GM10847 (cell line): ENCODE measurements around the gene SORCS2.

Experiments used
- POLR2A ChIP-seq: IDR thresholded peaks from 2 replicates; pipeline ENCODE4 v1.6.1; 2011; ENCODE audit not compliant: insufficient read length; ENCODE audit errors: extremely low read depth

The SORCS2 gene

DNA sequence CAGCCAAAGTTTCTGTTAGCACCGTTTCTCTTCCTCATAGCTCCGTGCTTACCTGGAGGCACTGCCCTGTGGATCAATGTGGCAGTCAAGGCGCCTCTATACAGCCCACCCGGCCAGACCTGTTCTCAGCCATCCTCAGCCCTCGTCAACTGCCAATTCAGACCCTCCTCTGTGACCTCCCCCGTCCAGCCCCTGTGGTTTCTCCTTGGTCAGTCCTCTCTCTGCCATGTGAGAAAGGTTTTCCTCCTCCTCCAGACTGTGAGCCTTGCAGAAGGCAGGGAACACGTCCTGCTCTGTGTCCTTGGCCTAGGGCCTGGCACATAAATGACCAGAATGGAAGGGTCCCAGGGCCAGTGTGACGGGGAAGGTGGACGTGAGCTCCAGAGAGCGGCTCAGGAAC is 417.0 kb downstream of the SORCS2 start:
- no peak for TF ChIP-seq POLR2A

DNA sequence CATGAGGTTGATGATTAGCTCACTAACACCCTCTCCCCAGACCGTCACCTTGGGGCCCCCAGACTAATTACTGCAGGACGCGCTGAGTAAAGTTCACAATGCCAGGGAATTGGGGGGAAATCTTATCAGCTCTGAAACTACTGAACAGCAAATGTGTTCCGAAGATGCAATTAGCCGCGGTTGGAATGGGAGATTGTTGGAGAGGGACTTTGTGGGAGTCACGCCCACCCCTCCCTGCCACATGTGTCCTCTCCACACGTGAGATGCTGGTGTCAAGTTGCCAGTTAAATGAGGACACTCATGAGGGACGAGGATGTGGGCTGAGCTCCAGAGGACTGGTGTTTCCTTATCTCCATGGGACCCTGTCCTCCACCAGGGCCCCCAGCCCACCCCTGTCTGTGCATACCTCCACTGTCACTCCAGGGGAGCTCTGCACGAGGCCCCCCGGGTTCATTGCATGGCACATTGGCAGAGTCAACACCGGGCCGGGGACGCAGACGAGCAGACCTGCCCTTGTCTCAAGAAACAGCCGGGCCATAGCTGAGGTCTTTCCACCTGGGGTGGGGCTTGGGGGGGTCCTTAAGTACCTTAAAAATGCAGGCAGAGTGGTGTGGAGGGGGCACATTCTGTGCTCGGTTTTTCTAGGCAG is 417.8 kb downstream of the SORCS2 start:
- no peak for TF ChIP-seq POLR2A

DNA sequence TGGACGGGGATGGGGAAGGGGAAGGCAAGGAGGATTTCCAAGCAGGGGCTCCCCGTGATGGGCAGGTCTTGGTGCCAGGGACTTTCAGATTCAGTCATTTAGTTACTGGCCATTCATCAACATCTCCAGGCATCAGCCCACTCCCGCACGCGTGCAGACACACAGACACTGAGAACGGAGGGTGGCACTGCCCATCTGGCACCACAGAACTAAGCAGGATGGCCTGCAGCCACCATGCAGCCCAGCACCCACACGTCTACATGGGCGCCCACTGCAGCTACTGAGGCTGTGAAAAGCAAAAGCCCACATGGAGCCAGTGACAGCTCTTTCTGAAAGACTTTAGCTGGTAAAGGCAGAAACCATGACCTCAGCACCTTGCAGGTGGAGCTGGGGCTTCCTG is 418.5 kb downstream of the SORCS2 start:
- no peak for TF ChIP-seq POLR2A

GRCh38 chr4:7612311-7612897 is 420.1 kb downstream of the SORCS2 start:
- TF ChIP-seq POLR2A = no peak

DNA sequence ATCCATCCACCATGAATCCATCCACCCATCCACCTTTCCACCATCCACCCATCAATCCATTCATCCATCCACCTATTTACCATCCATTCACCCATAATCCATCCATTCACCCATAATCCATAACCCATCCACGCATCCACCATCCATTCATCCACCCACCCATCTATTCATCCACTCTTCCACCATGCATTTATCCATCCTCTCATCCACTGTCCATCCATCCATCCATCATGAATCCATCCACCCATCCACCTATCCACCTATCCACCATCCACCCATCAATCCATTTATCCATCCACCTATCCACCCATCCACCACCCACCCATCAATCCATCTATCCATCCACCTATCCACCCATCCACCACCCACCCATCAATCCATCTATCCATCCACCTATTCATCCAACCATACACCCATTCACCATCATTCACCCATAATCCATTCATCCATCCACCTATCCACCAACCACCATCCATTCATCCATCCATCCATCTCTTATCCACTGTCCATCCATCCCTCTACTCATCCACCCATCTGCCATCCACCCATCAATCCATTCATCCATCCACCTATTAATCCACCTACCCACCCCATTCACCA is 422.1 kb downstream of the SORCS2 start:
- TF ChIP-seq POLR2A = no peak

GRCh38 chr4:7616193-7616592 is 423.9 kb downstream of the SORCS2 start:
- no peak for TF ChIP-seq POLR2A

- TF ChIP-seq POLR2A = no peak
Measured at GRCh38 chr4:7618361-7618760, 426.0 kb downstream of the SORCS2 start.

- no peak for TF ChIP-seq POLR2A
Measured at GRCh38 chr4:7620086-7620813, 427.9 kb downstream of the SORCS2 start.

DNA sequence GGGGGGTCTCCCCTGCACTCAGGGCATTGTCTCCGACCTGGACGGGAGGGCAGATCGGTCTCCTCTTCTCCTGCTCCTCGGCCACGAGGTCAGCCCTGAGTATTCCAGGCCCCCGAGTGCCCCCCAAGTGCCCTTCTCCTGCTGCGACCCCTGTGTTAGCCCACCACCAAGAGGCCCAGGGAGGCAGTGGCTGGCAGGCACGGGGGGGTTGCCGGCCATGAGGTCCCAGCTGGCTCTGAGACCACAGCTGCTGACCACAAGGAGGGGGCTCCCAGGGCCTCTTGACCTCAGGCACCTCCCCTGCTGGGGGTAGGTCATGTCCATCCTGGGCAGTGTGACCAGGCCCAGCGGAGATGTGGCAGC is 428.5 kb downstream of the SORCS2 start:
- no peak for TF ChIP-seq POLR2A

GRCh38 chr4:7621252-7622035 is 429.1 kb downstream of the SORCS2 start:
- TF ChIP-seq POLR2A = no peak

- no peak for TF ChIP-seq POLR2A
Measured at GRCh38 chr4:7622371-7622770, 430.0 kb downstream of the SORCS2 start.

- TF ChIP-seq POLR2A = no peak
Measured at GRCh38 chr4:7623468-7623867, 431.1 kb downstream of the SORCS2 start.

DNA sequence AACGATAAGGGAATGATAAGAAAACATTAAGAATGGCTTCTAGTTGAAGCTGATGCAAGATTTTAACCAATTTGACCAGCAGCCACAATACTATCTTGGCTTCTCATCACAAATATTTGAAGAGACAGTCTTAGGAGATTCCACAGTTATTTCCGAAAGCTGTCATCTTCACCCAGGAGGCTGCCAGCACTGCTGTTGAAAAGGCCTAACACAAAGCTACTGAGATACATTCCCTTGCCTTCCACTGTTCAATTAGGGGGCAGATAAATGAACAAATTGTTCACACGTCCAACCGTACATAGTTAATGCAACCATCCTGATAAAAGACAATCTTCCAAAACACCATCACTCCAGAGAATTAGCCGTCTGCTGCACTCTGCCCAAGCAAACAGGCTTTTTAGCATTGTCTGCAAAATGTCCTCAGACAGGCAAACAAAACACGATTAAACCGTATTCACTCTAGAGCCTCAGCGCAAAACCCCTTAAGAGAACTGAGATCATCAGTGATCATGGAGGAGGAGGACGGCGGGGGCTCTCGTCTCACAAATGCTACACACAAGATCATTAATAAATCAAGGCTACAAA is 432.1 kb downstream of the SORCS2 start:
- TF ChIP-seq POLR2A = no peak

GRCh38 chr4:7625071-7625470 is 432.7 kb downstream of the SORCS2 start:
- TF ChIP-seq POLR2A = no peak

DNA sequence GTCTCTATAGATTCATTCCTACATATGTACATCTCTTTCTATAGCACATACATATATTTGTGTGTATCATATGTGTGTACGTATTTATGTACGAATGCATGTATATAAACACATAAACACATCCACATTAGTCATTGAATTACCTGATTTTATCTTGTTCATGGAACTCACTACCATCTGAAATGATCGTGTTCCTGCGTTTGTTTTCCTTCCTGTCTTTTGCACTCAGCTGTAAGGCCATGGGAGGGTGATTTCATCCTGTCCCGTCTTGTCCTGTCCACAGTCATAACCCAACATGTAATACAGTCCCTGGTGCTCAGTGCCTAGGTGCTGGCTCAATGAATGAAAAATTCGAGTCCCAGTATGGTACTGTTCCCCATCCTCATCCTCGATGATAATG is 434.2 kb downstream of the SORCS2 start:
- TF ChIP-seq POLR2A = no peak
